ENCODE results near the gene STAT5B.
"Not testable (repeated sequence)": the region's sequence is repeated elsewhere in the genome, so short reads cannot be mapped to it uniquely, and the experiment has no call there.

The STAT5B gene

GRCh38 chr17:42272162-42272907 is 3.9 kb downstream of the STAT5B start:
- no peak for TF ChIP-seq POLR2A (IDR thresholded peaks at IDR 0.05; ENCODE audit: low read depth, low read length)
- no peak for DNase-seq (ENCODE audit: insufficient read length, low spot score)
- no peak for FAIRE-seq

GRCh38 chr17:42271779-42272035 is 4.5 kb downstream of the STAT5B start:
- FAIRE-seq (no peak), DNase-seq (ENCODE audit: insufficient read length, low spot score) (no peak)
- TF ChIP-seq POLR2A (IDR thresholded peaks at IDR 0.05; ENCODE audit: low read depth, low read length), result no peak

- no peak for FAIRE-seq
- TF ChIP-seq POLR2A (IDR thresholded peaks at IDR 0.05; ENCODE audit: low read depth, low read length), result no peak
- no peak for DNase-seq (ENCODE audit: insufficient read length, low spot score)
These were observed 5.0 kb downstream of the STAT5B start for GRCh38 chr17:42271006-42271778.

- no peak for TF ChIP-seq POLR2A (IDR thresholded peaks at IDR 0.05; ENCODE audit: low read depth, low read length)
- DNase-seq (ENCODE audit: insufficient read length, low spot score) (no peak), FAIRE-seq (no peak)
These were observed 5.6 kb downstream of the STAT5B start for GRCh38 chr17:42270596-42270995.

GRCh38 chr17:42270170-42270535 is 6.0 kb downstream of the STAT5B start:
- FAIRE-seq (no peak), DNase-seq (ENCODE audit: insufficient read length, low spot score) (no peak)
- no peak for TF ChIP-seq POLR2A (IDR thresholded peaks at IDR 0.05; ENCODE audit: low read depth, low read length)

GRCh38 chr17:42268236-42268635 is 8.0 kb downstream of the STAT5B start:
- DNase-seq (ENCODE audit: insufficient read length, low spot score), result no peak
- no peak for TF ChIP-seq POLR2A (IDR thresholded peaks at IDR 0.05; ENCODE audit: low read depth, low read length)
- no peak for FAIRE-seq

- TF ChIP-seq POLR2A (IDR thresholded peaks at IDR 0.05; ENCODE audit: low read depth, low read length), result no peak
- FAIRE-seq, result peak; percentile 57
- no peak for DNase-seq (ENCODE audit: insufficient read length, low spot score)
These were observed 9.0 kb downstream of the STAT5B start for GRCh38 chr17:42266918-42267766.

- TF ChIP-seq POLR2A (IDR thresholded peaks at IDR 0.05; ENCODE audit: low read depth, low read length), result no peak
- no peak for FAIRE-seq
- DNase-seq (ENCODE audit: insufficient read length, low spot score), result no peak
These were observed 9.7 kb downstream of the STAT5B start for GRCh38 chr17:42266462-42266861.

GRCh38 chr17:42264366-42264765 is 11.8 kb downstream of the STAT5B start:
- DNase-seq (ENCODE audit: insufficient read length, low spot score); FAIRE-seq: not testable (repeated sequence)

GRCh38 chr17:42260318-42260717 is 15.9 kb downstream of the STAT5B start:
- no peak for FAIRE-seq
- no peak for TF ChIP-seq POLR2A (IDR thresholded peaks at IDR 0.05; ENCODE audit: low read depth, low read length)
- DNase-seq (ENCODE audit: insufficient read length, low spot score), result no peak

GRCh38 chr17:42255445-42255844 is 20.7 kb downstream of the STAT5B start:
- FAIRE-seq (no peak), DNase-seq (ENCODE audit: insufficient read length, low spot score) (no peak)
- TF ChIP-seq POLR2A (IDR thresholded peaks at IDR 0.05; ENCODE audit: low read depth, low read length), result no peak

- no peak for TF ChIP-seq POLR2A (IDR thresholded peaks at IDR 0.05; ENCODE audit: low read depth, low read length)
- no peak for FAIRE-seq
- no peak for DNase-seq (ENCODE audit: insufficient read length, low spot score)
These were observed 22.6 kb downstream of the STAT5B start for GRCh38 chr17:42253578-42253977.

- FAIRE-seq (no peak), DNase-seq (ENCODE audit: insufficient read length, low spot score) (no peak)
- no peak for TF ChIP-seq POLR2A (IDR thresholded peaks at IDR 0.05; ENCODE audit: low read depth, low read length)
These were observed 23.3 kb downstream of the STAT5B start for GRCh38 chr17:42252597-42253550.

All from H54 (cell line).